GM18507 (cell line): ENCODE results near the gene PASK.

Source experiments
- DNase-seq: peaks from one replicate; pipeline ENCODE4 v3.0.0; 2011; ENCODE audit warnings: low read depth; ENCODE audit not compliant: insufficient read length; ENCODE audit errors: extremely low spot score
- FAIRE-seq: peaks from 2 replicates; lab custom pipeline; 2011; peaks lifted over from hg19 to GRCh38; lab: Jason Lieb, UNC

Gene PASK

DNA sequence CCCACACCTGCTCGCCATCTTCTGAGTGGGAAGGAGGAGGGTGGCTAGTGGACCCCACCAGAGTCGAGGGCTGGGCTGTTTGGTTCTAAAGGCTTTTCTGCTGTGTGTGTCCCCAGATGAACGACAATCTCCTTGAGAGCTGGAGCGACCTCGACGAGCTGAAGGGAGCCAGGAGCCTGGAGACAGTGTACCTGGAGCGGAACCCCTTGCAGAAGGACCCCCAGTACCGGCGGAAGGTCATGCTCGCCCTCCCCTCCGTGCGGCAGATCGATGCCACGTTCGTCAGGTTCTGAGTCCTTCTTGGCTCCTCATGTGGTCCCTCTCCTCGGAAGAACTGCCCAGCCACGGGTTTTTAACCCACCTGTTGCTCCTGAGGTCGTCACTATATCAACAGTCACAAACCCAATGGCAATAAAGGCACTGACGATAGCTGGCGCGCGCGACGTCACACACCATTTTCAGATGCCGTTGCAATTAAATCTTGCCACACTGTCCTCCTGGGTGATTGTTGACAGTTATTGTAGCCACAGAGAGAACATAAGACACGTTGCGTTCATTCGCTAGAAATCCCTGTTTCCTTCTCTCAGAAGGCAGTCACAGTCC, 33.4 kb upstream of the PASK start:
- FAIRE-seq (no peak), DNase-seq (no peak)

DNA sequence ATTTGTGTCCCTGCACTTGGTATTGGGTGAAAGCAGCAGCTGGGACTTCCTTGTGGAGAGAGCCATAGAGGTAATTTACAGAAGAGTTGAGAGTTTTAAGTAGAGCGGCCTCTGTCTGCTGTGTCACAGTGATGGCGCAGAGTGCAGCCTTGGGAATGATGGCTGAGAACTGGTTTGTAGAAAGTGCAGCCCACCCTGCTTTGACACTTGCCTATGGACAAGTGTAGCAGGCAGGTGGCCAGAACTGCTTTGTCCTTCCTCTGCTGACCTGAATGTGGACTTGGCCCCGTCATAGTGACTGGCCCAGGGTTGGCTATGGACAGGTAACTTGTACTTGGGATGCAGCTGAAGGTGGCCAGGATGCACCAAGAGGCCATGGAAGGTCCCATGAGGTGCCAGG, 32.9 kb upstream of the PASK start:
- FAIRE-seq = no peak
- DNase-seq = no peak

DNA sequence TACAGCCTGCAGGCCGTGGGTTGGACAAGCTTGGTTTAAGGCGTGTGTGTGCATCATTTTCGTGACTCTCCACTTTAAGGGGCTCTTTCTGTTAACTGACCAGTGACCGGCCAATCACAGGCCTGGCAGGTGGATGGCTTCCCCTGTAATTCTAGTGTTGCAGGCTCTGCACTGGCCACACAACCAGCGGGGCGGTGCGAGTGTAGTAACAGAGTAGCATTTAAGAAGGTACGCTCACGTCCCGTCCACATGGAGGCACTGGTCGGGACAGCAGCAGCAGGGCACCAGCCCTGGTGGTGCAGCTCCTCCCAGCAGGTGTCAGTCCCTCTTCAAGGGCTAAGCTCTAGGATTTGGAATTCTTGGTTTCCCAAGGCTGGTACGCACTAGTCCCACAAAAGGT, 31.2 kb upstream of the PASK start:
- FAIRE-seq (no peak), DNase-seq (no peak)

DNA sequence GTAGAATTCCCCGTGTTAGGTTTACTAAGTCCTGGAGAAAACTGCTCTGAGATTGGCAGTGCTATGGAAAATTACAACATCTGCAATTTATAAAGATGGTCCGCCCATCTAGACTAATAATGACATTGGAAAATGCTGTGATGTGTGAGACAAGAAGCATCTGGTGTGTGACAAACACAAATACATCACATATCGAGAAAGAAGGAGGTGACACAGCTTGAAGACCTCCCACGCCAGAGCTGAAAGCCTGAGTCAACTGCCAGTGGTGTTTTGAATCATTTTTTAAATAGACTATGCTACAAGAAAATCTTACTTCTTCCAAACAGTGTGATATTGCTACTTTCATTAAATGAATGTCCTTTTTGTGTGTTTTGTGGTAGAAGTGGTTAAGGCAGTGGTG, 30.6 kb upstream of the PASK start:
- no peak for DNase-seq
- FAIRE-seq = no peak

DNA sequence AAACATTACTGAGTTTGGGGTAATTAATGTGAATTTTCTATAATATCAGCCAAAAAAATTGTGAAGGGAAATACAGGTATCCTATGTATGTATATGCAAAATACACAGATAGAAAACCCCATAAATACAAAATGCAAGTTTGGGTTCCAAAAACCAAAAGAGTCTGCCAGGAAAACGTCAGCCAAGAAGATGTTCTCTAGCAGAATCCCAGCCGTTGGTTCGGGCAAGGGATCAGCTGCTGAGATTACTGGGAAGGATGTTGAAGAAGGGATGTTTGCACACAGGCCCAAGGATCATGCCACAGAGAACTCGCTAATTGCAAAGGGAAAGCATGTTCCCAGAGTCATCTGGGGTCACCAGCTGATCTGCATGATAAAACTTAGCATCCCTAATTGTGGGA, 29.7 kb upstream of the PASK start:
- no peak for DNase-seq
- FAIRE-seq = no peak

DNA sequence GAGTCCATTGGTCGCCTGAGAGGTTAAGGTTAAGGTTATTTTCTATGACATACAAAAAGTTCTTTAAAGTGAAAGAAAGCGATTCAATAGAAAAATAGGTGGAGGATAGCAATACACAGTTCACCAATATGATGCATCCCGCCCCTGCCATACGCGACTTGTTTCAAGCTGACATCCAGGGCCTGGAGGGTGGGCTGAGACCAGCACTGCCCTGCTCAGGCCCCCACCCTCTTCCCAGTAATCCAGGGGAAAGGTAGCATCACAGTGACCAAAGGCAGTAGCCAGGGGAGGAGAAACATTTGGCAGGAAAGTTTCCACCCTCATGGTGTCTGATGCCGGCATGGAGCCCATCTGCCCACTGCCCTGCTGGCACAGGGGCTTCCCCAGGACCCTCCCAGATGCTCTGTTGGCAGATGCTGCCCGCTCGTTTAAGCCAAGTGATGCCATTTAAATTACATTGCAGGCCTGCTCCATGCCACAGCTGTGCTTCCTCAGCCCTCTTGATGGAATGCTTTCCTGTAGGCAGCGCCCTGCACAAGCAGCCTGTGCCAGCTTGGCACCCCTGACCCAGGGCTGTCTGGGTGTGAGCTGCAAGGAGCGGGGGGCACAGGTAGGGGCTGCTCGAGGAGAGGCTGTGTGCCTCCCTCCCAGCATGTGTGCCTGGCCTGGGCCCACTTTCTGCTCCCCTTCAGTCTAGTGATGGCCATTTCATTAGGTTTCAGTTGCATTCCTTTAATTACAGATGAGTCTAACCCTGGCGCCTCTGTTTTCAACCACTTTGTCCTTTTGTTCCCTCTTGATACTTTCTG, 28.5 kb upstream of the PASK start:
- no peak for DNase-seq
- FAIRE-seq = no peak

DNA sequence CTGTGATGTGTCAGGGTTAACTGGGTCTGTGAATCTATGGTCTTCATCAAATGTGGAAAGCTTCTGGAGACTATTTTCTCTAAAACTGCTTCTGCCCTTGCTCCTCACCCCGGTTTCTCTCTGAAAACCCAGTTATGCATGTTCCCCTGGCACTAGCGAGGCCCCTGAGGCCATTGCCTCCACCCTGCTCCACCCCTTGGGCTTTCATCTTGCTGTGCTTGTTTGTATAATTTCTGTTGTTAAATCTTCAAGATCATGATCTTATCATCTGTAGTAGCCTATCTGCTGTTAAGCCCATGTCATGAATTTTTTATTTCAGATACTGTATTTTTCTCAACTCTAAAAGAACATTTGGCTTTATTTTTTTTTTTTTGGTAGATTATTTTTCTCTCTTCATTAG, 24.3 kb upstream of the PASK start:
- DNase-seq = no peak
- no peak for FAIRE-seq

DNA sequence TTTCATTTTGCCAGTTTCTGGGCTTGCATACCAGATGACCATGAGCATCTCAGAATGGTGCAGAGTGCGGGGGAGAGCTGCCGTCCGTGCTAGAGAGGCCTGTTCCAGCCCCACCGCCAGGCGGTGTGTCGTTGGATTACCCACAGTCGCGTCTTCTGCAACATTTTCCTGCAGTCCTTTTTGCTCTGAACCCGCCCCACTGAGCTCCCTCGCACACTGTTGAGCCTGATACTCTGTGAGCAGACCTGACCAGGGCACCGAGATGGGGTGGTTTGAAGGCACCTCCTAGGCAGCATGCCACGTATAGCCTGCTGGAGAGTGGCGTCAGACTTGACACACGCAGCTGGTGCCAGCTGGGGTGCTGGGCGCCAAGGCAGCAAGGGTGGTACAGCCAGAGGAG, 19.1 kb upstream of the PASK start:
- DNase-seq (no peak), FAIRE-seq (no peak)

DNA sequence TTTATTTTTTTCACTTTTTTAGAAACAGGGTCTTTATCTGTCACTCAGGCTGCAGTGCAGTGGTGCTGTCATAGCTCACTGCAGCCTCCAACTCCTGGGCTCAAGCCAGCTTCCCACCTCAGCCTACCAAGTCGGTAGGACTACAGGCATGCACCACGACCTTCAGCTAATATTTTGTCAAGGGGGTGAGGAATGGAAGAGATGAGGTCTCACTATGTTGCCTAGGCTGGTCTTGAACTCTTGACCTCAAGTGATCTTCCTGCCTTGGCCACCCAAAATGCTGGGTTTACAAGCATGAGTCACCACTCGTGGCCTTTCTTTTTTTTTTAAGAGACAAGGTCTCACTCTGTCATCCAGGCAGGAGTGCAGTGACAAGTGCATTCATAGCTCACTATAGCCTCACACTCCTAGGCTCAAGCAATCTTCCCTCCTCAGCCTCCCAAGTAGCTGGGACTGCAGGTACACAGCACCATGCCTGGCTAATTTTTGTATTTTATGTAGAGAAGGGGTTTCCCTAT, 14.4 kb upstream of the PASK start:
- no peak for DNase-seq
- no peak for FAIRE-seq

DNA sequence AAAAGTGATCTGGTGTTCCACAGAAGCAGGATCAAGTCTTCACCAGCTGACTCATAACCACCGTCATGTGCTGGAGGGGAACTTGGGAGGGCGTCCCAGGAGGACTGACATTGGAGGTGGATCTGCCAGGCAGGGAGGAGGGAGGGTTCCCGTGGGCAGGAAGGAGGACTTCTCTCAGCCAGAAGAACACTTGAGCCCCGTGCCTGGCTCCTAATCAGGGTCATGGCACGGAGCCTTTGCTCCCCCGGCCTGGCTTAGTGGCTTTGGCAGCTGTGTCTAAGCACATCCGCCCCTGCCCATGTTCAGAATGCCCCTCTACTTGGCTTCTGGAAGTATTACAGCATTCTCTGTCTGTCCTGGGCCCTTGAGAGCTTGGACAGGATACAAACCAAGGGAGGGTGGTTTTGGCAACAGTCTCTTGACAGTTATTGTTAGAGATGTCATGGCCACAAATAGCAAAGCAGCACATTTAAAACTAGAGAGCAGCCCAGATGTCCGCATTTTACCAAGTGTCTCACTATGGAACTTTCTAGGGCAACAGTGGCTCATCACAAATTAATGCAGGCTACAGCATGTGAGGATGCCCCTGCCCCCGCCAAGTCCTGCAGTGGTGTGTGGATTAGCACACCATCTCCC, 12.5 kb upstream of the PASK start:
- no peak for DNase-seq
- no peak for FAIRE-seq

DNA sequence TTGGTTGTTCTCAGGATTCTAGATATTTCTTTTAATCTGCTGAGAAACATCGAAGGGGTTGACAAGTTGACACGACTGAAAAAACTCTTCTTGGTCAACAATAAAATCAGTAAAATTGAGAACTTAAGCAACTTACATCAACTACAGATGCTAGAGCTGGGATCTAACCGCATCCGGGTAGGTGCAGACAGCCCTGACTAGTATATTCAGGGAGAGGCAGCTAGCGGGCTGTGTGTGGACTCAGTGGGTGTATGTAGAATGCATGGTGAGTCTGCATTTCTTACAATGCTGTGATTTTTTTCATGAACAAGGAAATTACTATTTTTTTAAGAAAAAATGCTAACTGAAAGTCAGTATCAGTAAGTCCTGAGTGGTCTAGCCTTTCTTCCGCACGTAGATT, 11.0 kb upstream of the PASK start:
- no peak for FAIRE-seq

DNA sequence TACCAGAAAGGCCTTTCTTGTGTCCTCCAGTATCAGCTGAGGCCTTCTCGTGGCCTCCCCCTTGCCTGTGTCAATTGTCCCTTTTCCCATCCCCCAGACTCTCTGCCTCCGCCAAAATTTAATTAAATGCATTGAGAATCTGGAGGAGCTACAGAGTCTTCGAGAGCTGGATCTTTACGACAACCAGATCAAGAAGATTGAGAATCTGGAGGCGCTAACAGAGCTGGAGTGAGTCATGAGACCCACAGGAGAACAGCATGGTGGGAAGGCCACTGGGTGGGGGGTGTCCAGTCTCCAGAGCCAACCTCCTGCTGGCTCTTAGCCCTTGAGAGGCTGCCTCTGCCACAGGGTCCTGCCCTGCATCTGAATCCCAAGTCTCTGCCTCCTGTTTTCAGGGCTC, 9.8 kb upstream of the PASK start:
- DNase-seq (no peak), FAIRE-seq (no peak)

More for the DNA sequence above, 11.0 kb upstream of the PASK start:
- DNase-seq = no peak

DNA sequence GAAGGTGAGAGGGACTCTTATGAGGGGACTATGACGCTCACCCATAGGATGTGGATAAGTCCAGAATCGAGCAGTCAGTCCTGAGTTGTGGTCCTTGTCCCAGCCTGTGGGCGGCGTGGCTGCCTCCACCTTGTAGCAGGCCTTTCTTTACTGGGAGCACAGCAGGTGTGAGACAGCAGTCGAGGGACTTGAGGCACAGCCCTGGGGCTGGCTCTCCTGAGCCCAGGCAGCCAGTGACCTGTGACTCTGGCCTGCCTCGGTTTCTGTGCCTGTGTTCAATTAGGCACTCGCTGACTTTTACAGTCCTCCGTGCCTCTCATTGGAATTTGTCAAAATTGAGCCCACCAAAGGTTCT, 9.3 kb upstream of the PASK start:
- no peak for FAIRE-seq

DNA sequence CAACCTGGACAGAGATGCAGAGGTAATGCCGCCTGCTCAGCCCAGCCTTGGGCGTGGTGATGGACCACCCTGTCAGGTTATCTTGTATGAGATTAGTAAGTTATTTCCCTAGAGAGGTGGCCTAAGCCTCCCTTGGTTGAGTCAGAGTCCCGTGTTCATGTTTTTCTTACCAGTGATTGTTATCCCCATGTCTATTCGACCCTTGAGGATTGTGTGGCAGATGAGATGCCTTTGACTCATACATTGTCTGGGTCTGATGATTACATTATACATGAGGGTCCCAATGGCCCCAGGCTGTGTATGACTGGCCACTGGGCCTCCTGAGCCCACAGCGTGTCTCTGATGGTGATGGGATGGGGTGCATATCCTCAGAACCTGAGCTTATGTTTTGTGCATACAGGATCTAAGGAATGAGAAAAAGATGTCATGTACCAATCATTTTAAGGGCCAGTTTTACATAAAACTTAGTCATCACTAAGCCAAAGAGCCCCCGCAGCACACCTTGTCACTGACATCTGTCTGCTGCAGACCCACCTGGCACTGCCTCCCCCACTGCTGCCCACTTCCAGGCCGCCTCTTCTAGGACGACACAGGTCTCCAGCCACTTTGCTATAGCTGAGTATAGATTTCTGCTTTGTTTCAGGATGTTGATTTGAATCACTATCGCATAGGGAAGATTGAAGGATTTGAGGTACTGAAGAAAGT, 8.7 kb upstream of the PASK start:
- no peak for FAIRE-seq
- no peak for DNase-seq

More for the DNA sequence above, 9.3 kb upstream of the PASK start:
- no peak for DNase-seq

DNA sequence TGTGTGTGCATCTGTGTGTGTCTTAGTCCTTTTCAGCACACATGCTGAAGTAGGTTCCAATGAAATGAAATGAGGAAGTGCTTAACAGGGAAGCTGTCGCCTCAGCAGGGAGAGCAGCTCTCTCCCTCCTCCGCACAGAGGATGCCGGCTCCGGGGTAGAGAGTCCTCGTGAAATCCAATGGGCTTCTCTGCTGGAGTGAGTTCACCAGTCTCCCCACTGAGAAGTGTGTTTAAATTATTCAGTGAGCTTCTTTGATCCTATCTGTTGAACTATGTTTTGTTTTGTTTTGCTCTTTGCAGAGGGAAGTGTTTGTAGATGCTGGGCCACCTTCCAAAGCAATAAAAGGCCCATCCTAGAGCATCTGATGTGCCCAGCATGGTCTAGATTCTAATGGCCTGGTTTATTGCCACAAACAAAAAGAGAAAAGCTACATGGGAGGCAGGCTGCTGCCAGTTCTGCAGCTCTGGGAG, 7.7 kb upstream of the PASK start:
- no peak for FAIRE-seq
- DNase-seq = no peak

DNA sequence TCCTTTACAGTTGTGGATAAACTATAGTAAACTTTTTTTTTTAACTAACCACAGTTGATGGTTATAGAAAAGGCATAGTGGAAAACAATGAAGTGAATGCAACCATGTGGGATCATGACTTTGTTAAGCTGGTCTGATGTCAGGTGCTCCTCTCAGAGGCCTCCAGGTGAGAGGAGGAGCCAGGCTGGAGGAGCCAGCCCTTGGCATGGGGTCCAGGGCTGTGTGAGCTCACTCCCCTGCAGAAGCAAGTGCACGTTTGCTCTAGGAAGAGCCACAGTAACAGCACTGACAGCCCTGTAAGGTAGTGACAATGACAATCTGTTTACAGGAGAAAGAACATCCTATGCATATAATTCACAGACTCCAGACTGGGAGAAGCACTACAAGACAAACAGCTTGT, 6.7 kb upstream of the PASK start:
- FAIRE-seq (no peak), DNase-seq (no peak)

DNA sequence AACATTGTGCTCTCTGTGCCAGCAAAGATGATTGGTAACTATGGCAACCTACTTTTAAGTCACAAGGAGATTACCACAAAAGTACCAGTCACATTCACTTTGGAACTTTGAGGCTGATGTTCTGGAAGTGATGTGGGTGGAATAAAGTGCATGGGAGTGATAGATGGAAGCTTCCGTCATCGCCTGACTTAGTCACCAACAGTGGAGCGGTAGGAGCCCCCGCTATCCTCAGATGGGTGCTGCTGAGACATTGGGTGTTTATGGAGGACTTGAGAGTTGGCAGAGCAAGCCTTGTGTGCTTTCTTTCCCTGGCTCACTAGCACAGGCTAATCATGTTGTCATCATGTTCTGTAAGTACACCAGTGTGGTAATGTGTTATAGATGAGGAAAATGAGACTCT, 5.6 kb upstream of the PASK start:
- no peak for FAIRE-seq
- DNase-seq = no peak

DNA sequence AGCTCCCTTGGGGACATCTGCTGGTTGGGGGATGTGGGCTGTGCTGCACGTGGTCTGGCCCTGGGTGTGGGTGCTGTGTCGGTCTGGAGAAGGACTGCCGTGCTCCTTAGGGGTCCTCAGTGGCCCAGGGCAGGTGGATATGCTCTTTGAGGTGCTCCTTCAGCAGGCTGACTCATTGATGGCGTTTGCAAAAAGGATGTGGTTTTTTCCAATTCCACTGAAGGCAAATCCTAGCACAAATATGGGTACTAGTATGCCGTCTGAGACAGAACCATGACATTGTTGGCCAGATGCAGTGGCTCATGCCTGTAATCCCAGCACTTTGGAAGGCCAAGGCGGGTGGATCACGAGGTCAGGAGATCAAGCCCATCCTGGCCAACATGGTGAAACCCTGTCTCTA, 4.3 kb upstream of the PASK start:
- no peak for FAIRE-seq

DNA sequence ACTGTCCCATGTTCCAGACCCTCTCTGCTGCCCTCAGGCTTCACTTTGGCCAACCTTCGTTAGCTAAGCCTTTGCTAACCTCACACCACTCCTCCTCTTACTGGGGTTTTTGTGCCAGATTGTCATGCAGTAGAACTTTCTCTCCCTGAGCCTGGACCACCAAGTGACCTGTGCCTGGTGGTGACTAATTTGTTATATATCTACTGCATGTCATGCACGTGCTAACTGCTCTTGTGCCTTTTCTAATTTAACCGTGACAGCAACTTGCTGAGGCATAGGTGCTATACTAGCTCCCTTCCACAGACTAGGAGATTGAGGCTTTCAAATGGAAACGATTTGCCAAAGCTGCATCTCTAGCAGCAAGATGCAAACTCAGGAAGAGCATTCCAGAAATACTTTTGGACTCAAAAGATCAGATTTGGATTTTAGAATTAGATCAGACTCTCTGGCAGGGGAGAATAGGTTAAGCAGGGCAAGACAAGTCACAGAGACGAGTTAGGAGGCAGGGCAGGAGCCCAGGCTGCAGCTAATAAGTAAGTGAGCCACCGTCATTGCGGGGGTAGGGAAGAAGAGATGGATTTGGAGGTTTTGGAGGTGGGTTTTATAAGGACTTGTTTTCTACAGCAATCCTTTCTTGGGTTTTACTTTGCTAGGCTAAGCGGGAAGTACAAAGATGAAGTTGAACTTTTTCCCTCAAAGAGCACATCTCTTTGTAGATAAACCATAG, 2.8 kb upstream of the PASK start:
- FAIRE-seq (no peak), DNase-seq (no peak)

More for the DNA sequence above, 4.3 kb upstream of the PASK start:
- DNase-seq = no peak
